NCI-H345 (cell line): ENCODE results near the gene TRAF3.
"Not testable (repeated sequence)": the region's sequence is repeated elsewhere in the genome, so short reads cannot be mapped to it uniquely, and the experiment has no call there.

Experiments used
- DNase-seq: peaks from one replicate; lab custom pipeline; 2025; lab: John Stamatoyannopoulos, UW

TRAF3 gene

DNA sequence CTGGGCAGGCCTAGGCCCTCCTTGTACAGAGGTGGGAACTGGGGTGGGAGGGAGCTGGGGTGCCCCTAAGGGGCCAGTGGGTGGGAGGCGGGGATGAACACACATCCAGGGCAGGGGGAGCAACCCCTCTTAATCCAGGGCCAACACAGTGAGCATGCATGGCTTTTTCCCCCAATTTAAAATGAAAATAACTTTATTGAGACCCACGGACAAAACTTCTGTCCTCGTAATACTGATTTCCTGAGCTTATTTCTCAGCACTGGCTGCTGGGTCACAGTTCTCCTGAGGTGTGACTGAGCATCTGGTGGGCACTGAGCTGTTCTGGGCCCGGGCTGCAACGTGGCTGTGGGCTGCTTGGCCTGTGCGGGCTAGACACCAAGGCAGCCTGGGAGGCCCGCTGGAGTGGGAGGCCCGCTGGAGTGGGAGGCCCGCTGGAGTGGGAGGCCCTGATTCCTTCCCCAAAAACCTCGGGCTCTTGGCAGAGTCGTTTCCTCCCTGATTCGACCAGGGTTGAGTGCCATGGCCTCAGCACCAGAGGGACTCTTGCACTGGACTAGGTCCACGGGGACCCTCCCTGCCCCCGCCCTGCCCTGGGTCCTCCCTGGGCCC, 24.9 kb upstream of the TRAF3 start:
- DNase-seq, result no peak

GRCh38 chr14:102754370-102755262, 22.6 kb upstream of the TRAF3 start:
- no peak for DNase-seq

DNA sequence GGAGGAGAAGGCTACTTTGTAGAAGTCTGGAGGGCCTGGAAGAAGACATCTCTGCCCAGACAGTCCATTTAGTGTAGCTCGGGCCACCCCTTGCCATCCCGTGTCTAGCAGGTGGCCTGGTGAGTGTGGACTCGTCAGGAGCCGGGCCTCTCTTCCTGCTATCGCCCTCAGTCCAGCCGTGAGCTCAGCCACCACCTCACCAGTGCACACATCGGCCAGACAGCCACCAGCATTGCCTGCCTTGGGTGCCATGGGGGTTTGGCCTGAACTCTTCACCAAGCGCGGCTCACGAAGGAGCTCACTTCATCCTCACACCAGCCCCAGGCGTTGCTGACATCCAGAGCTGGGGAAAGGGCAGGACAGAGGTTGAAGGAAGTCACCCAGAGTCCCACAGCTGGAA, 19.6 kb upstream of the TRAF3 start:
- no peak for DNase-seq

DNA sequence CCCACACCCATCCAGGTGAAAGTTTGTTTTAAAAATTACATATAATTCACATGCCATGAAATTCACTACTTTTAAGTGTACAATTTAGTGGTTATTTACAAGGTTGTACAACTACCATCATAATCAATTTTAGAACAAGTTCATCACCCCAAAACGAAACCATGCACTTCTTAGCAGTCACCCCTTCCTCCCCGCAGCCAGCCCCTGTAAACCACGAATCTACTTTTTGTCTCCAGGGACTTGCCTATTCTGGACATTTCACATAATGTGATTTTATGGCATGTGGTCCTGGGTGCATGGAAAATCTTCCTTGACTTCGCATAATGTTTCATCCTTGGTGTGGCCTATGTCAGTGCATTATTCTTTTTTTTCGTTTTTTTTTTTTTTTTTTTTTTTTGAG, 19.2 kb upstream of the TRAF3 start:
- DNase-seq, result no peak

GRCh38 chr14:102759456-102760187, 17.6 kb upstream of the TRAF3 start:
- DNase-seq, result no peak

- no peak for DNase-seq
Measured at GRCh38 chr14:102760496-102761193, 16.6 kb upstream of the TRAF3 start.

- DNase-seq, result no peak
Measured at GRCh38 chr14:102761206-102761605, 16.0 kb upstream of the TRAF3 start.

- no peak for DNase-seq
Measured at GRCh38 chr14:102764220-102764671, 13.0 kb upstream of the TRAF3 start.

DNA sequence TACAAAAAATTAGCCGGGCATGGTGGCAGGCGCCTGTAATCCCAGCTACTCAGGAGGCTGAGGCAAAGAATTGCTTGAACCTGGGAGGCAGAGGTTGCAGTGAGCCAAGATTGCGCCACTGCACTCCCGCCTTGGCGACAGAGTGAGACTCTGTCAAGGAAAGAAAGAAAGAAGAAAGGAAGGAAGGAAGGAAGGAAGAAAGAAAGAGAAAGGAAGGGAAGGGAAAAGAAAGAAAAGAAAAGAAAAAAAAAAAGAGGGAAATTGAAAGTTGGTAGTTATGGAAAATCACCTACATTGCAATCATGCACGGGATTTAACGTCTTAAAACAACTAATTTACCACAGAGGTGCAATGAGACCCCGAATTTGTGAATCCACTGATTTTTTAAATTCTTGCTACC, 11.5 kb upstream of the TRAF3 start:
- DNase-seq, result not testable (repeated sequence)

DNA sequence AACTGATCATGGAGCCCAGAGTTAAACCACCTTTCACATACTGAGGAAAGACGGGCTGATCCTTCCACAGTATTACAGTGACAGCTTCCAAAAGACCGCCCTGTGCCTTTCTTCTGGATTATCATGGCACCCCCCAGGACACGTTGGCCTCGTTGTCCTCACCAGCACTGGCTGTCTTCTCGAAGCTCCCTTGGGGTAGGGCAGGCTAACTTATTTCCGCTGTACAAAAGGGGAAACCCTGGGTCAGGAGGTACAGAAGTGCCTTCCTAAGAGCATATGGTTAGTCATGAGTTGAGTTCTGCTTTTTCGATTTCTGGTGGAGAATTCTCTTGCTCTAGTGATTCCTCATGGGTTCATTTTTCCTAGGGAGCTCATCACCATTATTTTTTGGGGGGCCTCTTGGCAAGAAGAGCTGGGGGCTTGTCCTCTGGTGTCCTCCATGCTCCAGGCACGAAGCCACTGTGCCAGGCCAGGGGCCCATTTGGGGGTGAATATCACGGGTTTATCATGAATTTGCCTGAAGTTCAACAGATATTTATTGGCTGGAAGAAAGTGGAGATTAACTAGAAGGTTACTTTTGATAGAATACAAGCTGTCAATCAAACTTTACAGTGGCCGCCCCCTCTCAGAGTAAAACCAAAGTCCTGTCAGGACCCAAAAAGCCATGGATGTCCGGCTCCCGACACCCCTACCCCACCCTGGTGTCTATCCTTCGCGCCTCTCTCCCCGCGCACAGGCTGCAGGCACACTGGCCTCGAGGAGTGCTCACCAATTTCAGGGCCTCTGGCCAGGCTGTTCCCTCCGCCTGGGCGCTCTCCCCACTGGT, 8.8 kb upstream of the TRAF3 start:
- no peak for DNase-seq

GRCh38 chr14:102769049-102769327, 8.3 kb upstream of the TRAF3 start:
- DNase-seq, result no peak

- DNase-seq, result no peak
Measured at GRCh38 chr14:102770147-102771123, 6.8 kb upstream of the TRAF3 start.

DNA sequence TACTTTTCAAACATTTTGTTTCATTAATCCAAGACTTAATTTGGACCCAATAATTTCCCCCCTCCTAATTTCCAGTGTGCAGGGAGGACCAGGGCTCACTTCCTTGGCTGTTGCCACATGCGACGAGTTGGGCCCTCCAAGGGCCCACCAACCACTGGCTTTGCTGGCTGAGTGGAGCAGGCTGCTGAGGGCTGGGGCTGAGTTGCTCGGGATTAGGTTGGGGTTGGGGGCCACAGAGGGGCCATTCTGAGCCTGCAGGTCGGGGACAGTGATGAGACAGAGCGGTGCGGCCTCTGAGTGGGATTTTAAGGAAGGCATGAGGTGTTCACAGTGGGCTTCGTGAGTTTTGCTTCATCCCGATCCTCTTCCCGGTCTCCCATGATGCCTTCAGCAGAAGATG, 6.1 kb upstream of the TRAF3 start:
- no peak for DNase-seq

- no peak for DNase-seq
Measured at GRCh38 chr14:102772781-102773570, 4.3 kb upstream of the TRAF3 start.

- peak; percentile 57 for DNase-seq
Measured at GRCh38 chr14:102774391-102775153, 2.7 kb upstream of the TRAF3 start.

- DNase-seq, result no peak
Measured at GRCh38 chr14:102775855-102776760, 1.1 kb upstream of the TRAF3 start.

DNA sequence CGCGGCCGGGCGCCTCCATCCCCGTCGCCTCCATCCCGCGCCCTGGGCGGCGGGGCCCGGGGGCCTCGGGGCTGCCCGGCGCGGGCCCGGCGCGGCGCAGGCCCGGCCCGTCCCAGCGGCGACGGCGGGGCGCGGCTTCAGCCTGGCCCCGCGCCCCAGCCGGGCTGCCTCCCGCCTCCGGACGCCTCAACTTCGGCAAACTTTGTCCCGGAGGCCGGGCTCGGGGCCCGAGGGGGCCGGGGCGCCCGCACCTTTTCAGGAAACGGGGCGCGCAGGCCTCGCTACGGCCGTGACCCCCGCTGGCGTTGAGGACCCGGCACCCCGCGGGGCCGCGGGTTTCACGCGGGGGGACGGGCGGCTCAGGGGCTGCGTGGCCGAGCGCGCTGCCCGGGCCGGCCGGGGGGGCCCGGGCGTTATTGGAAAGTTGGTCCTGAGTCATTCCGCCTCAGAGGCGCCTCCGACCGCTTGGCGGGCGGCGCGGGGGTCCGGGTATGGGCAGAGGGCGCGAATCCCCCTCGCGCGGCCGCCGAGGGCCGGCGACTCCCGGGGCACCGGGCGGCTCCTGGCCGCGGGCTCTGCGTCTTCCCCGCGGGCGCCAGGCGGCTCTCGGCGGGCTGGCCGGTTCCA, 575 bp downstream of the TRAF3 start:
- DNase-seq, result no peak
